ENCODE data around the gene TPM2.

The TPM2 gene

DNA sequence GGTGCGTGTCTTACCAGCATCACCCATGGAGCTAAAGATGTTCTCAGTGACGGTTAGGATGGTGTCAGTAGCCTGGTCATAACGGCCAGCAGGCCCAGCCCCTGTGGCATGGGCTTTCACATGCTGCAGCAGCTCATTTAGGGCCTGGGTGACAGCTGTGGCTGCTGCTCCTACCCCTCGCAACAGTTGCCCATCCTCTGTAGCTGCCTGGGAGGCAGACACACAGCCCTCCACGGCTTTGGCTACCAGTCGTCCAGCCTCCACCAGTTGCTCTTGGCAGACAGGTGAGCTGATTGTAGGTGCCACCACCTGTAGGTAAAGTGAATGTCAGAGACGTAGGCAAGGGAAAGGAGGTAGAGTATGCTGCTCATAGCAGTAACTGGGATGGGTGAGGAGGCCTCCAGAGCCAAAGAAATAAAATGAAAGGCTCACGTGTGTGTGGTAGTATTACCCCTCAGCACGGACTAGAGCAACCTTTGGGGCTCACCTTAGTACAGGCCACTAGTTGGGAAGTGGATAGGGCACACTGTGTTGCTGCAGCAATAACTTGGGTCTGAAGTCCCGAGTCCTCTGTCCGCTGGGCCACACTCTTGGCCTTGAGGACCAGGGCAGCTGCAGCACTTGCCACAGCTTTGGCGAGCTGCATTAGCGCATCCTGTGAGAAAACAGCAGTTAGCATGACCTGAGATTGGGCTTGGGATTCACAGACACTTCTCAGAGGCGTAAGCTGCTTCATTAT is 27.6 kb upstream of the TPM2 start:
- no peak for DNase-seq

GRCh38 chr9:35716230-35716629 is 26.5 kb upstream of the TPM2 start:
- DNase-seq, result no peak

DNA sequence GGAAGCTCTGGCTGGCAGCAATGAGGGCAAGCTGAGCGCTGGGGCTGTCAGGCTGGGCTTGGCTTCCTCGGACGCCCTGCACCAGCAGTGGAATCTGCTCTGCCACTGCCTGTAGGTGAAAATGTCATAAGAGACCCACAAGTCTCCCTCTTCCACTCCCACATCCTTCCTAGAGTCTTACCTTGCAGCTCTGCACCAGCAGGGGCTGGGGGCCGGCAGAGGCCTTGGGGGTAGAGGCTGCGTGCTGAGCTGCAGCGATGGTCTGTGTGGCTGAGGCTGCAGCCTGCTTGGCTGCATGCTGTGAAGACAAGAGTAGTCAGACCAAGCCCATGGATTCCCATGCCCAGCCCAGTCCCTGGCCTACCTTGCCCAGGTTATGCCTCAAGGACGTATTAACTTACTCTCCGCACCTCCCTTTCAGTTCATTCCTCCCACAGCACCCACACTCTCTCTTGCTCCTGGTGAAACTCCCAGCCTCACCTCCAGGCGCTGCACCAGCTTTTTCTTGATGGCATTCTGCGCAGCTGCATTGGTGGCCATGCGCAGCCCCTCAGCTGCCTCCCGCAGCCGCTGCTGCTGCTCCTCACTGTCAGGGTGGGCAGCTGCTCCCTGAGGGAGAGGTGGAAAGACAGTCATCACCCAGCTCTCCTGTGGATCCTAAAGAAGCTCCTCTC is 25.0 kb upstream of the TPM2 start:
- no peak for DNase-seq

GRCh38 chr9:35714123-35714522 is 24.4 kb upstream of the TPM2 start:
- DNase-seq, result no peak

DNA sequence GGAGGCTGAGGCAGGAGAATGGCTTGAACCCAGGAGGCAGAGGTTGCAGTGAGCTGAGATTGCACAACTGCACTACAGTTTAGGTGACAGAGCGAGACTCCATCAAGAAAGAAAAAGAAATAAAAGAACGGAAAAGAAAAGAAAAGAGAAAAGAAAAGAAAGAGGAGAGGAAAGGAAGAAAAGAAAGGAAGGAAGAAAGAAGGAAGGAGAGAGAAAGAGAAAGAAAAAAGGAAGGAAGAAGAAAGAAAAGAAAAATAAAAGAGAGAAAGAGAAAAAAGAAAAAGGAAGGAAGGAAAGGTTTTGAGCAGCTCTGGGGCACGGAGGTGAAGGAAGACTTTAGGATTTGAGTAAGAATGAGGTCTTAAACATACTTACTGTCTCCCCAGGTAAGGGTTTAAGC is 23.9 kb upstream of the TPM2 start:
- no peak for DNase-seq

DNA sequence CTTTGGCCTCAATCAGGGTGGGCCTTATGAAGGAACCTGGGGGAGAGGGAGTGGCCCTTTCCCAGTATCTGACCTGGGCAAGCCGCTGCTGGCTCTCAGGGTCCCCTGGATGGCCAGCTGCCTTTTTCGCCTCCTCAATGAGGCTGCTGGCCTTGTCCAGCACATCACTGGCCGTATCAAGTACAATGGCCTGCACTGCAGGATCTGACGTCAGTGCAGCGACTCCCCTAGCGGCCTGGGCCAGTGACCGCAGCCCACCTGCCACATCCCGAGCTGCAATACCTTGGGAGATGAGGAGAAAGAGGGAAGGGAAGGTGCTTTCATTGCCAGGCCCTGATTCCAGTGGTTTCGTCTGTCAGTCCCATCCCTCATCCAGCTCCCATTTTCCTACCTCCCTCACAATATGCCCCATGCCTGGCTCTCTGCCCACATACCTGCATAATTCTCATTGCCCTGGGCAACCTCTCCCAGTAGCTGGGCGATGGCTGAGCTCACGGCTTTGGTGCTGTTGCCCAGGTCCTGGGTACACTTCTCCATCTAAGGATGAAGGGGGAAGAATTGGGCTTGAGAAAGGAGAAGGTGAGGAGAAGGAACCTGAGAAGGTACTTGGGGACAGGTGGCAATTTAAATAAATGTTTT is 23.2 kb upstream of the TPM2 start:
- DNase-seq, result no peak

GRCh38 chr9:35711501-35712428 is 22.0 kb upstream of the TPM2 start:
- DNase-seq, result no peak

GRCh38 chr9:35710818-35711500 is 21.2 kb upstream of the TPM2 start:
- DNase-seq, result no peak

DNA sequence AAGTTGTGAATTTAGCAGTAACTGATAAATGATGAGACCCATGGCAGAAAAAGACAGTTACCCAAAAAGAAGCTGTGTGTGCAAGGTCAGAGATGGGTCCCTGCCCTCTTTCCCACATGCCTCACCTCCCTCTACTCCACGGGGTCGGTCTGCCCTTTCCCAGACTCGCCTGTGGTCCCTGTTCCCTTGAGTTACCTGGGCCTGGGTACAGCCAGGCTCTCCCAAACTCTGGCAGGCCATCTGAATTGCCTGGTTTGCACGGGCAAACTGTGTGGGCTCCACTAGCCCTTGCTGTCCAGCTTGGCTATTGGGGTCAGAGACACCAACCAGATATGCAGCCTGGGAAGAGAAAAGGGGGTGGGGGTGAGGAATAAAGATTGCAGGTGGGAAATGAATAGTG is 18.4 kb upstream of the TPM2 start:
- DNase-seq, result no peak

DNA sequence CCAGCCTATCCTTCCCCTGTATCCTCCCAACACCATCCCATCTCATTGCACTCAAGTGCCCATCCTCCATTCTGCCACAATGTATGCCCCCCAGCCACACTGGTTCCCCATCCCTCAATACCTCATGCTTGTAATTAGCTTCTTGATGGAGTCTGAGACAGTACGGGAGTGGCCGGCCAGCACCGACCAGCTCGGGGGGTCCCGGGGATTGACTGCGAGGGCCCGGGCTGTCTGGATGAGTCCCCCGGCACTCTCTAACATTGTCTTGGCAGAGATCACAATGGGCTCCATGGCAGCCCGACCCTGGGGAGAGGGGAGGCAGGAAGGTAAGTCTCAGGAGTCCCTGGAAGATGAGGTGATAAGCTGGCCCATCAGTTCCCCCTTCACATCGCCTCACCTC is 17.2 kb upstream of the TPM2 start:
- no peak for DNase-seq

GRCh38 chr9:35705836-35706430 is 16.2 kb upstream of the TPM2 start:
- DNase-seq, result no peak

DNA sequence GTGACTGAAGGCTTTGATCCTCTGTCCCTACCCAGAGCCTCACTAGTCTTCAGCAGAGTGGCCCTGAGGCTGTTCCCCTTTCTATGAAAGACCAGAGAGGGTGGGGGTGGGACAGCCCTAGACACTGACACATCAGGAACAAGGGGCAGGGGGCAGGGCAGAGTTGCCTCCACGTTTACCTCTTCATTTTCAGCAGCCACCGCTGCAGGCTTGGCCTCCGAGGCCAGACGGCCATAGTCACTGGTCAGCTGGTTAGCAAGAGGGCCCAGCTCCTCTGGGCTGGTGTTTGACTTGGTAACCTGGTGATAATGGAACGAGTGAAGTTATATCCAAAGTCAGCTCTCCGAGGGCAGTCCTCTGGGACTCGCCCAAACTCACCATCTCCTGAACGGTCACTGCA is 15.6 kb upstream of the TPM2 start:
- DNase-seq, result no peak

DNA sequence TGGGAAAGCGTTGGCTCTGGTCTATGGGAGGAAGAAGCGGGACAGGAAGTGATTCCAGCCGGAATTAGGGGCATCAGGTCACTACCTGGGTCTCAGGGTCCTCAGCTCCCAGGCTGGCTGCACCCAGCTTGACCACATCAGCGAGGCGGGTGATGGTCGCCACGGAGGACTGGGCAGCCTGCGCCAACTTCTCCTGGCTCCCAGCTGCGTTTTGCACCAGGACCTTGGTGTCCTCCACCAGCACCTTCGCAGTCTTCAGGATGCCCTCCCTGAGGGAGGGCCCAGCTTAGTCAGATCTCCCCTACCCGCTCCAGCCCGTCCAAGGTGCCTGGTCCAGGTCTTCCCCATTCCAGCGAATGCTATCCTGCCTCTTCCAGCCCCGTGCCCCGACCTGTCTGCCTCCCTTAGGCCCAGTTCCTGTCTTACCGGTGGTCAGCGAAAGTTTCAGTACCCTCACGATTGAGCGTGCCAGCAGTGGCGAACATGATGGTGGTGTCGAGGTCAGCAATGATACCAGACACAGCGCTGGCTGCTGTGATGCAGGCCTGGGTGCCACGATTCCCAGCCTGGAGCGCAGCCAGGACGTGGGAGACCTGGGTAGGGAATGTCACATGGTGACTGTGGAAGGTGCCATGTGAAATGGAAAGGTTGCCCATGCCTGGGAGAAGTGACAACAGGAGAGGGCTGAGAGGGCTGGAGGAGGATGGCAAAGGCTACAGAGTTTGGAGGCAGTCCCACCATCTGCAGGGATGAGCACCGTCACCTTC is 14.4 kb upstream of the TPM2 start:
- DNase-seq, result no peak

GRCh38 chr9:35702696-35703095 is 13.0 kb upstream of the TPM2 start:
- DNase-seq, result no peak

- DNase-seq, result no peak
Observed at GRCh38 chr9:35700942-35701341, 11.2 kb upstream of the TPM2 start.

DNA sequence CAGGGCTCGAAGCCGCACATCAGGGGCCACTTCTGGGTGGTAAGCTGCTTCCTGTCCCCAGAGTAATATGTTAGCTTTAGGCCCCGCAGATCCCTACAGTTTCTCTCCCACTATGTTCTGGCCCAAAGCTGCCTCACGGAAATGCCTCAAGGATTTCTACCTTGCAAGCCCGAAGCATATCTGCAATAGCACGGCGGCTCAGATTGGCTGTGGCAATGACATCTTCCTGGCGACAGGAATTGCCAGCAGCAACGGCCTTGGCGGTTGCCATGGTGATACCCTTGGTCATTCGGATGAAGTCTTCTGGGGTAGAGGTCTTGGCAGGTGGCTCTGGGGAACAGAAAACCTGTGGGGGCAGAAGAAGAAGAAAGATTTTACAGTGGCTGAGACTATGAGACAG is 10.3 kb upstream of the TPM2 start:
- no peak for DNase-seq

DNA sequence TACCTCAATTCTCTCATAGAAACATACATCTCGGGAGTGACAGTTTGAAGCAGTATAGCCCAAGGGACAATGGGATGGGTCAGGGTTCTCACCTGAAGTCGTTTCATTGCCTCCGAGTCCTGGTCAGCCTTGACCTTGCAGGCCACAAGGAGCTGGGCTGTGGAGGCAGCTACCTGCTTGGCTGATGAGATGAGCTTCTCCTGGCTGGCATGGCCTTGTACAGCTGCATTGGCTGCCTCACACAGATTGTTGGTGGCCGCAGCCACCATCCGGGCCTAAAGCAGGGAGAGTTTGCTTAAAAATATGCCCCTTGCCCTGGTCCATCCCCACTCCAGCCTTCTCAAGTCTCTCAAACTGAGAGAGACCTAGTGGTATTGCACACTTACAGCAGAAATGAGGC is 8.5 kb upstream of the TPM2 start:
- no peak for DNase-seq

DNA sequence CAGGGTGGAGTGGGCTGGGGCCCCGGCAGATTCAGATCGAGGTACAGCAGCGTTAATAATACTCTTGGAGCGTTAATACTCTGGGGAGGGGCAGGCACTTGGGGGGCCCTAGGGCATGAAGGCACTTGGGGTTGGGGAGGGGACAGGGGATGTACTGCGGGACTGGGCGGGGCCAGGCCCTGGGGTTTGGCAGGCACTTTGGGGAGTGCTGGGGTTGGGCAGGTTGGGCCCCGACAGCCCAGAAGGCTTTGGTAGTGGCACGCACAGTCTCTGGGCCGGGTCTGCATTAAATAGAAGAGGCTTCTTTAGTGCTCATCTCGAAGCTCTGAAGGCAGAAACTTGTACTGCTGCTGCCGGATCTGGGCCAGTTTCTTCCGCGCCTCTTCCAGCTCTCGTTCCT is 7.8 kb upstream of the TPM2 start:
- no peak for DNase-seq

- DNase-seq, result peak; percentile 70
Observed at GRCh38 chr9:35696520-35697215, 6.9 kb upstream of the TPM2 start.

- DNase-seq, result no peak
Observed at GRCh38 chr9:35695943-35696401, 6.2 kb upstream of the TPM2 start.

Measured in NCI-H82 (cell line).